NCI-H2029 treated with DMSO at 0.1 percent for 48 hours (cell line): ENCODE measurements around the gene NTRK2.

Experiments used
- DNase-seq: peaks from one replicate; lab custom pipeline; 2025; lab: John Stamatoyannopoulos, UW

NTRK2 gene

DNA sequence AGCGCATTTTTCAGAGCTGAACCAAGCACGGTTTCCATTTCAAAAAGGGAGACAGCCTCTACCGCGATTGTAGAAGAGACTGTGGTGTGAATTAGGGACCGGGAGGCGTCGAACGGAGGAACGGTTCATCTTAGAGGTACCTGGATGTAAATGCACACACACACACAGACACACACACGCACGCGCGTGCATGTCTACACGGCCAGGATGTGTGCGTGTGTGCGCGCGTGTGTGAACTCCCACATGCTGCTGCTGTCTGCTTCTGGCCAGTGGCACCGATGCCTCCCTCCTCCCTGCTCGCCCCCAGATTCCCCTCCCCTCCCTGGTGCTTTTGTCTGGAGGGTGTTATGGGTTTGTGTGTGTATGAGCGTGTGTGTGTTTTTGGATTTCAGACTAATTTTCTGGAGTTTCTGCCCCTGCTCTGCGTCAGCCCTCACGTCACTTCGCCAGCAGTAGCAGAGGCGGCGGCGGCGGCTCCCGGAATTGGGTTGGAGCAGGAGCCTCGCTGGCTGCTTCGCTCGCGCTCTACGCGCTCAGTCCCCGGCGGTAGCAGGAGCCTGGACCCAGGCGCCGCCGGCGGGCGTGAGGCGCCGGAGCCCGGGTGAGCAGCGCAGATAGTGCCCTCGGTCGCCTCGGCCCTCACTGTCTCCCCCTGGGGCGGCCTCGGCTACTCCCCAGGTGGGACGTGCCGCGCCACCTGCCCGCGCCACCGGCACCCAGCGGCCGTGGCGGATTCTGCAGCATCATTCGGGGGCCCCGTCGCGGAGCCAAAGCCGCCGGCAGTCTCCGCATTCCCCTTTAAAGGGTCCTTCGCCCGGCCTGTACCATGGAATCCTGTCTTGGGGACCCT, at the start of gene NTRK2:
Gene NTRK2, plus strand, starts transcription at position 442 of the 850 bp plus-strand sequence. CDS start 1,020 bp downstream, outside the sequence.
- no peak for DNase-seq

DNA sequence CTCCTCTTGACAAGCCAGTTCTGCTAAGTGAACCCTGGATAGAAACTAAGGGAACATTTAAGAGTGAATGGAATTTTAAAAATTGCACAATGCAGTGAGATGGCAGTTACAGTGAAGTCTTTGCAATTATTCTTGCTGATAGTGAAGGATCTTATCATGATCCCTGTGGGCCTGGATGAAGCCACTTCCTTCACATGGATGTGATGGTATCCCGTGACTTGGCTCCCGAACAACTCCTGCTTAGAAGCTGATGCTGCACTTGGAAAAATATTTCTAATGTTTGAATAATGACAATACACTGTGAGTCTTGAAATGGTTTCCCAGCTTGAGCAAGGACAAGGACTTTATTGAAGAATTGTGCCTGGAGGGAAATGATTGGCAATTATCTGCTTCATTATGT, 49.2 kb upstream of the NTRK2 start:
- no peak for DNase-seq

DNA sequence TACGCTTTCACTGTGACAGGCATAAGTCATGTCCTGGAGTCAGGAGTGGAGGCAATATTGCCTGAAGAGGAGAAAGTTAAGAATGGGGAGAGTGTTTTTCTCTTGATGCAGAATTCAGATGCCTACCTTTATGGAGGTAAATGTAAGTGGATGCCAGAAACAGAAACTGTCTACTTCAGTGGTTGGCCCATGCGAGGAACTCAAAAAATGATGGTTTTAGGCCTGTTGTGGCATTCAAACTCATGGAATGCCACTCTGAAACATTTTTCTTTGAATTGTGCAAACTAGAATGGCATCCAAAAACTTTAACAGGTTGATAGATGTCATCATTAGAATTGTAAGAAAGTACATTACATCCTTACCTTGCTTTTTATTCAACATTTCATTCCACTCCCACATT, 47.7 kb upstream of the NTRK2 start:
- DNase-seq: no peak

DNA sequence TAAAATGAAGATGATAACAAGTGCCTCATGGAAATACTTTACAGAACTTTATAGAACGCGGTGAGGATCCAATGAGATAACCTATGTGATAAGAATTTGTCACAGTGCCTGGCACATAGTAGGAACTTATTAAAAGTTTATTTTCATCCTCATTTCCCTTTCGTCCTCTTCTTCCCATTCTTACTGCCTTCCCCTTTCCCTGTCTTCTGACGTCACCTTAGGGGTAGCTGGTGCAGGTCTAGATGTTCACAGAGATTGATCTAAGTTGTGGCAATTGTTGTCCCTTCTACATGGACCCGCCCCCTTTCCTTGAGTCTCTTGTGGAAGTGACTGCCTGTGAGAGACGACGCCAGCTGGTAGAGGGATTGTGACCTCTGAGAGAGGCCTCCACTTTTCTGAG, 46.5 kb upstream of the NTRK2 start:
- no peak for DNase-seq

DNA sequence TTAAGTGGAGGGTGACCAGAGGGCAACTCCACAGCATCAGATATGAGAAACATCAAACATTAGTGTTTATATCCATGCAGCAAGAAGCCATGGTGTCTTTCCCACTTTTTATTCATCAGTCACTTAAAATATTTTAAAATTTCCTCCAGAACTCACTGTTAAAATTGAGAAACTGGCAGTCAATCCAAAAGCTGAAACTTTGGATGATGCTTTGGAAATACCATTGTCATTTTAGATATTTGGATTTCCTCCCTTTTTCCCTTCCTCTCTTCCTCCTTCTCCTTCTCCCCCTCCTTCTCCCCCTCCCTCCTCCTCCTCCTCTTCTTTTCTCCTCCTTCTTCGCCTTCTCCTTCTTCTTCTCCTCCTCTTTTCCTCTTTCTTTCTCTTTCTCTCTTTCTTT, 33.1 kb upstream of the NTRK2 start:
- no peak for DNase-seq

DNA sequence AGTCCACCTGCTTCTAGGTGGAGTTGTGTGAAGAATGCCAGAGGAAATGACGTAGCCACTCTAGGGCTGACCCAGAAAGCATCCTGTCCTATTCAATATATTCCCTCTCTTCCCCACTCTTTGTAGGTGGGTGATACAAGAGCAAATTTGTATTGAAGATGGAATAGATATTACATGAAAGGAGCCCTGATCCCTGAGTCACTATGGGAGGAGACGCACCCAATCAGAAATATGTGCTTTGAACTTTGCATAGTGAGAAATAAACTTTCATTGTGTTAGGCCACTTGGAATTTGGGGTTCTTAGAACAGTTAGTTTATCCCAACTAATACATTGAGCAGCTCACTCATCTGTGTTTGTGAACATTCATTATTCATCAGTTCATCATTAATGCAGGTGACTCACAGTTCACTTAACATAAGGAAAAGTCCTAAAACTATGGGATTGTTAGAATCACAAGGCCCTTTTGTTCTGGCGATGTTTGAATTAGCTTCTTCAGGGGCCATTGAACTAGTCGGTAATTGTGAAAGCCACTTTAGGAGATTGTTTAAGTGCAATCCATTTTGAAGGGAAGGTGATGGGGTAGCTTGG, 26.9 kb upstream of the NTRK2 start:
- no peak for DNase-seq

DNA sequence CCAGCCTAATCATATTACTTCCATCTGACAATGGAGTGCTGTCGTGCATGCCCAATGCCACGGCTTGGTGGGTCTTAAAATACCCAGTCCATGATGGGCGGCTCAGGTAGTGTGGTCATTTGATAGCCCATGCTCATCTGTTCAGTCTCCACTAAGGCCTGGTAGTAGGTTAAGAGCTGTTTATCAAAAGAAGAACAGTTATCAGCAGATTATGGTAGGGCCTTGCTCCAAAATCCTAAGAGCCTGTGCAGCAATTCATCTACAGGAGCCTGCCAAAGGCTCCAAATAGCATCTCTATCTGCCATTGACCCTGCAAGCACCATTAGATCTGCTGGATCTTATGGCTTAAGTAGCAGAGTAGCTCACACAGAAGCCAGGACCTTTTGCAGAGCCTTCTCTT, 21.8 kb upstream of the NTRK2 start:
- DNase-seq: no peak

DNA sequence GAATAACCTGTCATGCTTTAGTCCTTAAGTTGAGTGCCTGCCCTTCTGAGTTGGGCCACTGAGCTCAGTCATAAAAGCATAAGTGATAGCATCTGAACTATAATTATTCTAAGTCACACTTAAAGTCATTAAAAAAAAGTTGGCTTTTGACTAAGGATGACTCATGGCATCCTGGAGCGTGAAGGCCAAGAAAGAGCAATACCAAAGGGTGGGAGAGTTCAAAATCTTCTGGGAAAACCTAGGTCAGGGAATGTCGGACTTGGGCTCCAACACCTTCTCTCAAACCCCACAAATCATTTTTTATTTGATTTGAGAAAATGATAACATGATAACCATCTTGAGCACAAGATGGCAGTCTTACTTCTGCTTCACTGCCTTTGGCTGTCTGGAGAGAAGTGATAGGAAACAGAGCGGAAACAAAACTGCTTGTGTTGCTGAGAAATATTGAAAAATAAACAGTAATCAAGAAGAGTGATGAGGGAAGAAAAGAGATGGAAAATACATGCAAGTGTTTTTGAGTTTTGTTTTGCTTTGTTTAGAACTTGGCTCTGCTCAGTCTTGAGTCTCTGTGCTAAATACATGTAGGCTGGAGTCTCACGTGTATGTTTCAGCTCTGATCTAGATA, 16.9 kb upstream of the NTRK2 start:
- no peak for DNase-seq

DNA sequence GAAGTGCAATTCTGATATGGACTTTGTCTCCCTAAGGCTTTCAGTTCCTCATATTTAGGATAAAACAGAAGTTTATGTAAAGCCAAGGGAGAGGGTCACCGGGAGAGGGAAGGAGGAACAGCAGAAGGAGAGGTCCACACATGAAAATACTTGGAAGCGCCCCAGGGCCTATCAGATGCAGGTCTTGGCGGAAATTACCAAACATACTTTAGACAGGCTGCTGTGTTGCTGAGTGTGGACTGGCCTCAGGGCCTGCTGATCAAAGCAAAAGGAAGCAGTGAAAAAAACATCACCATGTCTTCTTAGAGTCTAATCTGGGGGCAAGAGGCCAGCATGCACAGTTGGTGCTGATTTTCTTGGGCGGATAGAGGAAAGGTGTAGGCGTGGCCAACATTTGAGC, 14.1 kb upstream of the NTRK2 start:
- DNase-seq: no peak

DNA sequence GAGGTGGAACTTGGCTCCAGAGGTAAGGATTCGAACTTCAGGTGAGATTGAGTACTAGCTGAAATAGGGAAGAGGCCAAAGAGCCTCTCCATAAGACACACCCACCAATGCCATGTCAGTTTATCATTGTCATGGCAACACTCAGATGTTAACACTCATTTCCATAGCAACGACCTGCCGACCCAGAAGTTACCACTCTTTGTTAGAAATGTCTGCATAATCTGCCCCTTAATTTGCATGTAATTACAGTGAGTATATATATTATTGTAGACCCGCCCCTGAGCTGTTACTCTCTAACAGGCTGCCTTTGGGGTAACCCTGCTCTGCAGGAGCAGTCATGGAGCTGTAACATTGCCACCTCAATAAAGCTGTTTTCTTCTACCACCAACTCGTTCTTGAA, 10.2 kb upstream of the NTRK2 start:
- DNase-seq: no peak

DNA sequence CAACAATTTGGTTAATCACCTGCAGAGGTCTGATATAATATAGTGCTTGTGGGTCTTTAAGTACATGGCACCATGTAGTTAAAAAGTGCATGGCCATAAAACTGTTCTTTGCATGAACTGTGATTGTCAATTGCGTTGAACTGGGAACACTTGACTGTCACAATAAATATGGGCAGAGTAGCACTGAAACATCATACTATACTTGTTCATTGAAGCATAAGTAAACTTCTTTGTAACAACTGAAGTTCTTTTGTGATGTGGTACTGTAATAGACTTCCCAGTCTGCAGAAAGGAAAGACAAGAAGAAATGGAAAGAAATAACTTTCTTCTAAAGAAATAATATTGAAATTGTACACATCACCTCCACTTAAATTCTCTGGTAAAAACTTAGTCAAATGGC, 9.8 kb upstream of the NTRK2 start:
- no peak for DNase-seq

DNA sequence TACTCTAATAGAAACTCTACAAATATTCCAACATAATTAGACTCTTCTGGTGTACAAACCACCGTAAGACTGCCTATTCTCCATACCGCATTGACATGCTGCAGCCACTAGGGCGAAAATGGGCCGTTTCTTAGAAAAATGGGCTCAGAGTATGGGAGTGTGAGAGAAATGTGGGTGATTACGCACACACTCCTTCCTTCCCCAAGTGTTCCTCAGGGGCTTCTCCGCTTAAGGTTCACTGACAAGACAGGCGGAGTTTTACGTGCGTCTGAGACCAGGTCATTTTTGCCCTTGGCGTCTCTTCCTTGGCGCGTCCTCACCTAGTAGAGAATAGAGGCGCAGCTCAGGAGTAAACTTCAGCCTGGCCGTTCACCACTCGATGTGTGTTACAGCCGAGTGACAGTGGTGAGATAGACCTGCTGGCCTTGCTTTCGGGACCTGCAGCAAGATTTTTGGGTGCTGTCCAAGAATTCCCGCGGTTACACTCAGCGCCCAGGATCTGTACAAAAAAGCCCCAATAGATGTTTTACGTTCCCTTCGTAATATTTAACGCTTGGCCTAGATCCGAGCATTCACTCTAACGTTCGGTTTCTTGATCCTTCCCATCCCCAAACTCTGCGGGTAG, 1.8 kb upstream of the NTRK2 start:
- DNase-seq: no peak

DNA sequence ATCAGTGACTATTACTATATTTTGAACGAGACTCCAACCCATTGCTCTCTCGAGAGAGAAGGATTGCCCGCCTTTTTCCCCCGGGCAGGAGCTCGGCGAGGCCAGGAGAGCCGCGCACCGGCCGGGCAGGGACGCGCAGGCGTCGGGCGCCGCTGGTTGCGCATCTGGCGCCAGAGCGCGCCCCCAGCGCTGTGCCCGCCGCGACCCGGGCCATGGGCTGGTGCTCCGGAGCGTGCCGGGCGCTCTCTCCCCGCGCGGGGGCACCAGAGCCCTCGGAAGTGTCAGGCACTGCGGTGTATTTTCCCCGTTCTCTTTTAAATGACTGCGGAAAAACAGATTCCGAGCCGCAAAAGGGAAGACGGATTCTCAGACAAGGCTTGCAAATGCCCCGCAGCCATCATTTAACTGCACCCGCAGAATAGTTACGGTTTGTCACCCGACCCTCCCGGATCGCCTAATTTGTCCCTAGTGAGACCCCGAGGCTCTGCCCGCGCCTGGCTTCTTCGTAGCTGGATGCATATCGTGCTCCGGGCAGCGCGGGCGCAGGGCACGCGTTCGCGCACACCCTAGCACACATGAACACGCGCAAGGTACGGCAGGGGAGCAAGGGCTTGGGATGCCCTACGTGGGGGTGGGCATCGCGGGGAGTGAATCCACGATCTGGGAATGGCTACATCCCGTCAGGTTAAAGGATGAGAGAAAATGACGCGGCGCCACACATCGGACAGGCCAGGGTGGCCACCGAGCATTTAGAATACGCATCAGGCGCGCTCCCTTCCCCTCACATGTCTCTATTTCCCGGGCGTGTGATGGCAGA, 1.1 kb upstream of the NTRK2 start:
- no peak for DNase-seq

DNA sequence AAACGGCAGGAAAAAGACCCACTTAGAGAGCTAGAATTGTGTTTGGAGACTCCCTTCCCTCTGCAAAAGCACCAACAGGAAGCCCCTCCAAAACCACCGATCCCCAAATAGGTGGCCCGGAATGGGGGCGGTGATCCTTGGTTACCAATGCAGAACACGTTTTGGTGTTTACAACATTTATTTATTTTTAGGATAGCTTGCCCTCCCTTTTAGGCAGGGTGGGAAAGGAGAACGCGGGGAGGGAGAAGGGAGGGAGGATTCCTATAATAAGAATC, 579 bp upstream of the NTRK2 start:
- no peak for DNase-seq

DNA sequence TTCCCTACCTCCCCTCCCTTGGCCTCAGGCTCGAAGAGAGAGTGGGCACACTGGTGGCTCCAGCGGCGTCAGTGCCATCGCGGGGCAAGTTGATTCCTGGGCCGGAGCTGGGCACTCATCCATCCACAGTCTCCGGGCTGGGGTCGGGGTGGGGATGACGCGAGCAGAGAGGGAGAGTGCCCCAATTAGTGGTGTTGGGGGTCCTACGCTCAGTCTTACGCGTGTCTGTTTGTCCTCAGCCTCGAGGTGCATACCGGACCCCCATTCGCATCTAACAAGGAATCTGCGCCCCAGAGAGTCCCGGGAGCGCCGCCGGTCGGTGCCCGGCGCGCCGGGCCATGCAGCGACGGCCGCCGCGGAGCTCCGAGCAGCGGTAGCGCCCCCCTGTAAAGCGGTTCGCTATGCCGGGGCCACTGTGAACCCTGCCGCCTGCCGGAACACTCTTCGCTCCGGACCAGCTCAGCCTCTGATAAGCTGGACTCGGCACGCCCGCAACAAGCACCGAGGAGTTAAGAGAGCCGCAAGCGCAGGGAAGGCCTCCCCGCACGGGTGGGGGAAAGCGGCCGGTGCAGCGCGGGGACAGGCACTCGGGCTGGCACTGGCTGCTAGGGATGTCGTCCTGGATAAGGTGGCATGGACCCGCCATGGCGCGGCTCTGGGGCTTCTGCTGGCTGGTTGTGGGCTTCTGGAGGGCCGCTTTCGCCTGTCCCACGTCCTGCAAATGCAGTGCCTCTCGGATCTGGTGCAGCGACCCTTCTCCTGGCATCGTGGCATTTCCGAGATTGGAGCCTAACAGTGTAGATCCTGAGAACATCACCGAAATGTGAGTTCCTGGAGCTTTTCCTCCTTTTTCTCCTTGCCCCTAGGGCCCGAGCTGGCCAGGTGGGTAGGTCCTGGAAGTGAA, 861 bp downstream of the NTRK2 start:
- no peak for DNase-seq

DNA sequence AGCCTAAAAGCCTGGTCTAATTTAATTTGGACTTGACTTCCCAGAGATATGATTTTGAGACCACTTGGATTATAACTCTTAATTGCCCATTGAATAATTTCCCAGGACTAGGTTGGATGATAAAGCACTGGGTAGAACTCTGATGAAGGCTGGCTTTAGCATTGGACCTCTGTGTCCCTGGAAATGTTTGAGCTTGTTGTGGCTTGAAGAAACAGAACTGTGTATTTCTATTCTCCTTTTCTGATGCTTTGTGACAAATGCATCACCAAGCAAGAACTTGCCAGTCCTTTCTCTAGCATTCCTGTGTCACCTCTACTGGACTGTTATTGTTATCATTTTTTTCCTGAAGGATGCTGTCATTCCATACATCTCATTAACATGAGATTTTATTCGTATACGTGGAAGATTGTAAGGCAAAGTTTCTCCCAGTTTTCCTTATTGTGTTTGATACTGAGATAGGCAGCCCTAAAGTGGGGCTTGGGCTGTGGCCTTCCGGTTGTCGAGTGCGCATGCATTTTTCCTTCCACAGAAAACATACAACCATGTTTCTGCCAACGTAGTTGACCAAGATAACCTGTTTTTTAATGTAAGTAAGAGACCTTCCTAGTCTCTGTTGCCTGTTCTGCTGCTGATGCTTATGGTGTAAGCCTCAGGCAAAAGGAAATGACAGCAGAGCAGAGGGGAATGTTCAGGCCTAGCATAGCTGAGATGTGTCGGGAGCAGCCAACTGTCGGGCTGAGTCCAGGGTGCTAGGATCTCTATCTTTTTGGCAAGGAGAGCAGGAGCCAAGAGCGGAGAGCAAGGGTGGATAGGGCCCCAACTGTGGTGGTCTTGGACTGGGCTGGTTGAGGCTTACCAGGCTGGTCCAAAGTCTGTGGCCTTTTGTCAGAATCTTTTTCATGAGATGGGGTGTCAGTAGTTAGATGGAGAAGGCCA, 2.3 kb downstream of the NTRK2 start:
- no peak for DNase-seq

DNA sequence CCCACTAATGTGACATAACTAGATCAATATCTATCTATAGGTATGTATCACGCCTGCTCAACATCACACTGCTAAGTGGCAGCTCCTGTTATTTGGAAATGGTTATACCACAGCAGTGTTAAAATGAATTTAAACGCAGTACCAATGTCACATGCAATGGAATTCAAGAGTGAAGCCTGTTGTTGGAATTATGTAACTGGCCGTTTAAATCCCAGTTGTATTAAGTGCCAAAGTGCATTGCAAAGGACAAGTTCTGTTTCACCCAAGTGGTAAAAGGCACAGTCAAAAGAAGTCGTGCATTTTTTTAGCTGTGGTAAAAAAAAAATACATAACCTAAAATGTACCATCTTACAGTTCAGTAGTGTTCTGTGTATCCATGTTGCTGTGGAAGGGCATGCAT, 4.3 kb downstream of the NTRK2 start:
- DNase-seq: no peak

DNA sequence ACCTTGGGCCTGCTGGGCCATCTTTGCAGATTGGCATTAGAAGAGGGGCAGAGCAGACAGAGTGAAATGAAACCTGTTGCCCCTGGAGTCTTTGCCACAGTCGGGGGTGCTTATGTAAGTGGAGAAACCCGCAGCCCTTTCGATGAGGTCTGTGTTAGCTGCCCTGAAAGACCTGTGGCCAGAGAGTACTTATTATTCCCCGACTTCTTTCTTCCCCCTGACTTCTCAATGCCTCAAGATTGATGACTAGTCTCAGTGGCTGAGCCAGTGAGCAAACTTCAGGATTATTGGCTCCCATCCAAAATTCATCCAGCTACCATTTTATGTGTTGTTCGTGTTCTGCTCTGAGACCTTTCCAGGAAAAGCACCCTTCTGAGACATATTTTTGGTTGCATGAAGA, 7.6 kb downstream of the NTRK2 start:
- no peak for DNase-seq

DNA sequence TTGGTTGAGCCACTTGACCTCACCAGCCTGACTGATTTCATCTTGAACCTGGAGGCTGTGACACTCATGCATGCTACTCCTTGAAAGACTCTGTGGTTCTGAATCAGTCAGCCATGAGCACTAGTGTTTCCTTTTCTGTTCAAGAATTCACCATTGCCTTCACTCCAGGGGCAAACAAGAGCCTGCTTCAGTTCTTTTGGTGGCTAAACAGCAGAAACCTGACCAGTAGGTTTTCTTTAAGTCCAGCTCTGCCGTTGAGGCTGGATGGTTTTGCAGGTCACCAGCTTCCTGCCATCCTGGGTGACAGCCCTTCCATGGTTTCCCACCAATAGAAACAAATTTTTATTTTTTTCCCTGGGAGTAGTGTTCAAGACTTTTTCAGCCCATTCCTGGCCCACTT, 10.0 kb downstream of the NTRK2 start:
- DNase-seq: no peak
